Measurements from ENCODE around the gene SDK1.

SDK1 gene

DNA sequence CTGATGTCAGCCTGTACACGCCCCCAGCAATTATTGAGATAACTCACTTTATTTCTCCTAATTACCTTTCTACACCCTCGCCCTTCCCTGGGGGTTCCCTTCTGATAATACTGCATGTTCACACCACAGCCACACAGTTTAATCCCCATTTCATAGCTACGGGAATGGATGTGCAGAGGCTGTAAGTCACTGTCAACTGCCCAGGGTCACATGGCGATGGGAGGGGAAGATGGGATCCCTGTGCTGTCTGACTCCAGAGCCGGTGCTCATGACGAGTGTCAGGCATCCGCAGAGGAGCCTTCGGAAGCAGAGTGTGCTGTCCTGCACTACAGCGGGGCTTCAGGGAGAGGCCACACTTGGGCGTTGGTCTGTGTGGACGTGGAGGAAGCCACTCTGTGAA lies 688.7 kb downstream of the SDK1 start:
- no peak for TF ChIP-seq NFRKB (IDR thresholded peaks at IDR 0.05)
- TF ChIP-seq ARNT (IDR thresholded peaks at IDR 0.05), result no peak
- no peak for TF ChIP-seq CTBP1 (IDR thresholded peaks at IDR 0.05; ENCODE audit: borderline replicate concordance)
- TF ChIP-seq FOXK2 (IDR thresholded peaks at IDR 0.05), result no peak
- no peak for TF ChIP-seq FOXM1 (IDR thresholded peaks at IDR 0.05; ENCODE audit: borderline replicate concordance)
- no peak for TF ChIP-seq L3MBTL2 (conservative IDR thresholded peaks at IDR 0.05)
- no peak for TF ChIP-seq ZNF384 (IDR thresholded peaks at IDR 0.05)
- no peak for TF ChIP-seq SUZ12 (IDR thresholded peaks at IDR 0.05)
- TF ChIP-seq, protein P1, sequence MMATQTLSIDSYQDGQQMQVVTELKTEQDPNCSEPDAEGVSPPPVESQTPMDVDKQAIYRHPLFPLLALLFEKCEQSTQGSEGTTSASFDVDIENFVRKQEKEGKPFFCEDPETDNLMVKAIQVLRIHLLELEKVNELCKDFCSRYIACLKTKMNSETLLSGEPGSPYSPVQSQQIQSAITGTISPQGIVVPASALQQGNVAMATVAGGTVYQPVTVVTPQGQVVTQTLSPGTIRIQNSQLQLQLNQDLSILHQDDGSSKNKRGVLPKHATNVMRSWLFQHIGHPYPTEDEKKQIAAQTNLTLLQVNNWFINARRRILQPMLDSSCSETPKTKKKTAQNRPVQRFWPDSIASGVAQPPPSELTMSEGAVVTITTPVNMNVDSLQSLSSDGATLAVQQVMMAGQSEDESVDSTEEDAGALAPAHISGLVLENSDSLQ (IDR thresholded peaks at IDR 0.05), result no peak
- no peak for TF ChIP-seq SP1 (IDR thresholded peaks at IDR 0.05)
- no peak for TF ChIP-seq BHLHE40 (IDR thresholded peaks at IDR 0.05; ENCODE audit: borderline replicate concordance)
- no peak for TF ChIP-seq LEF1 (IDR thresholded peaks at IDR 0.05; ENCODE audit: borderline replicate concordance)
- no peak for TF ChIP-seq FOXA1 (IDR thresholded peaks at IDR 0.05)
- no peak for TF ChIP-seq ELF4 (IDR thresholded peaks at IDR 0.05)
- no peak for TF ChIP-seq HDGF (IDR thresholded peaks at IDR 0.05; ENCODE audit: borderline replicate concordance)
- no peak for TF ChIP-seq TARDBP (IDR thresholded peaks at IDR 0.05)
- DNase-seq (ENCODE audit: extremely low spot score), result no peak
- ChIA-PET CTCF (no interaction called here), POLR2A (no interaction called here)

- no peak for DNase-seq (ENCODE audit: extremely low spot score)
- ChIA-PET POLR2A (no interaction called here), CTCF (no interaction called here)
- no peak for TF ChIP-seq ELF4 (IDR thresholded peaks at IDR 0.05)
- TF ChIP-seq LEF1 (IDR thresholded peaks at IDR 0.05; ENCODE audit: borderline replicate concordance), result no peak
- TF ChIP-seq BHLHE40 (IDR thresholded peaks at IDR 0.05; ENCODE audit: borderline replicate concordance), result no peak
Observed at GRCh38 chr7:3991731-3992231, 690.7 kb downstream of the SDK1 start.

DNA sequence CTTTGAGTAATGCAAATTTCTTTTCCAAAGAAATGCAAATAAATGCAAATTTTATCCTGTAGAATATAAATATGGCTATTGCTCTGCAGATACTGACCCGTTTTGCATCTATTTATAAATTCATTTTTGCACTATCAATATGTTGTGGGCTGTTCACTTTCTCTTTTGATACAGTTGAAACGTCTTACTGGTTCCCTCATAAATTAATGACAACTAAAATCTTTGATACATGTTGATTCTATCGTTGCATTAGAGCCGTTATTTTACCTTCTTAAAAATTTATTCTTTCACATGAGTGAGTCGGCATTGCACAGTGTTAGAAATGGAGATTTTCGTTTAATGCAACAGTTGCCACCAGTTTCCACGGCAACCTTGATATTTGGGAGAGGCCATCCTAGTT lies 691.8 kb downstream of the SDK1 start:
- ChIA-PET CTCF (no interaction called here), POLR2A (no interaction called here)
- TF ChIP-seq TARDBP (IDR thresholded peaks at IDR 0.05) (no peak), ELF4 (IDR thresholded peaks at IDR 0.05) (no peak), ARNT (IDR thresholded peaks at IDR 0.05) (no peak), ZNF384 (IDR thresholded peaks at IDR 0.05) (no peak), SP1 (IDR thresholded peaks at IDR 0.05) (no peak), FOXA1 (IDR thresholded peaks at IDR 0.05) (no peak), SUZ12 (IDR thresholded peaks at IDR 0.05) (no peak), NFRKB (IDR thresholded peaks at IDR 0.05) (no peak), FOXM1 (IDR thresholded peaks at IDR 0.05; ENCODE audit: borderline replicate concordance) (no peak), HDGF (IDR thresholded peaks at IDR 0.05; ENCODE audit: borderline replicate concordance) (no peak), CTBP1 (IDR thresholded peaks at IDR 0.05; ENCODE audit: borderline replicate concordance) (no peak), BHLHE40 (IDR thresholded peaks at IDR 0.05; ENCODE audit: borderline replicate concordance) (no peak)
- TF ChIP-seq, protein P1 (IDR thresholded peaks at IDR 0.05), result no peak
- no peak for DNase-seq (ENCODE audit: extremely low spot score)

DNA sequence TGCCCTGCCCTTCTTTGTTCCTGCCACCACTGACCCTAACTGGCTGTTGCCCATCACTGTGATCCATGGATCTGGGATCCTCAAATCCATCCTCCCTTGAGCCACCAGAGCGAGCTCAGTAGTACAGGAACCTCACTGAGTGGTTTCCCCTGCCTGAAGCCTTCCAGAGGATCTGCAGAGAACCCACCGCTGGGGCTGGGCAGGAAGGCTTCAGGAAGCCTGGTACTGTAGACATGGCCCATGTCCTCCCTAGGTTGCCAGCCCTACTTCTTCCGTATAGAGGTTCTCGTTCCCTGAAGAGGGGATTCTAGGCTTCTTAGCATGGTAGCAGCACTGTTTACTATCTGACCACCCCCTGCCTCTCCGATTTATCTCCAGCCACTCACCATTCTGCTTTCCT lies 693.7 kb downstream of the SDK1 start:
- ChIA-PET CTCF (no interaction called here), POLR2A (no interaction called here)
- TF ChIP-seq HDGF (IDR thresholded peaks at IDR 0.05; ENCODE audit: borderline replicate concordance) (no peak), TARDBP (IDR thresholded peaks at IDR 0.05) (no peak), ARNT (IDR thresholded peaks at IDR 0.05) (no peak), LEF1 (IDR thresholded peaks at IDR 0.05; ENCODE audit: borderline replicate concordance) (no peak), BHLHE40 (IDR thresholded peaks at IDR 0.05; ENCODE audit: borderline replicate concordance) (no peak), SP1 (IDR thresholded peaks at IDR 0.05) (no peak), ZNF384 (IDR thresholded peaks at IDR 0.05) (no peak), L3MBTL2 (conservative IDR thresholded peaks at IDR 0.05) (no peak), SUZ12 (IDR thresholded peaks at IDR 0.05) (no peak), NFRKB (IDR thresholded peaks at IDR 0.05) (no peak), FOXK2 (IDR thresholded peaks at IDR 0.05) (no peak), FOXM1 (IDR thresholded peaks at IDR 0.05; ENCODE audit: borderline replicate concordance) (no peak), CTBP1 (IDR thresholded peaks at IDR 0.05; ENCODE audit: borderline replicate concordance) (no peak), ELF4 (IDR thresholded peaks at IDR 0.05) (no peak), FOXA1 (IDR thresholded peaks at IDR 0.05) (no peak)
- TF ChIP-seq, protein P1 (IDR thresholded peaks at IDR 0.05), result no peak
- no peak for DNase-seq (ENCODE audit: extremely low spot score)

DNA sequence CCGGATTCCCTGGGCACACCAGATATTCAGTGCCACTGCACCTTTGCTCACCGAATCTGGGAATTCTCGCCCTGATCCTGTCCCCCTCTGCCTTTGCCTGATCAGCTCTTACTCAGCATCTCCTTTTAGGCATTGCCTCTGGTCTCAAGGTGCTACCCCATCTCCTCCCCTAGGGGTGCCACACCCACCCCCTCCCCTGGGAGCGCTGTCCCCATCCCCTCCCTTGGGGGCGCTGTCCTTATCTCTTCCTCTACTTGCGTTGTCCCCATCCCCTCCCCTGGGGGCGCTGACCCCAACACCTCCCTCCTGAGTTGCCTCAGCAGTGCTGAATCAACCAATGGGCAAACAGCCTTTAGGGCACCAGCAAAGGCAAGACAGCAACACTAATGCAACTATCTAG lies 694.1 kb downstream of the SDK1 start:
- peak; percentile 25 for DNase-seq (ENCODE audit: extremely low spot score)
- no peak for TF ChIP-seq TARDBP (IDR thresholded peaks at IDR 0.05)
- no peak for TF ChIP-seq HDGF (IDR thresholded peaks at IDR 0.05; ENCODE audit: borderline replicate concordance)
- TF ChIP-seq FOXM1 (IDR thresholded peaks at IDR 0.05; ENCODE audit: borderline replicate concordance), result no peak
- no peak for TF ChIP-seq CTBP1 (IDR thresholded peaks at IDR 0.05; ENCODE audit: borderline replicate concordance)
- TF ChIP-seq LEF1 (IDR thresholded peaks at IDR 0.05; ENCODE audit: borderline replicate concordance), result no peak
- TF ChIP-seq, protein P1 (IDR thresholded peaks at IDR 0.05), result no peak
- no peak for TF ChIP-seq FOXK2 (IDR thresholded peaks at IDR 0.05)
- no peak for TF ChIP-seq SP1 (IDR thresholded peaks at IDR 0.05)
- TF ChIP-seq BHLHE40 (IDR thresholded peaks at IDR 0.05; ENCODE audit: borderline replicate concordance), result no peak
- no peak for TF ChIP-seq ELF4 (IDR thresholded peaks at IDR 0.05)
- TF ChIP-seq FOXA1 (IDR thresholded peaks at IDR 0.05), result no peak
- TF ChIP-seq L3MBTL2 (conservative IDR thresholded peaks at IDR 0.05), result no peak
- no peak for TF ChIP-seq ARNT (IDR thresholded peaks at IDR 0.05)
- TF ChIP-seq NFRKB (IDR thresholded peaks at IDR 0.05), result no peak
- TF ChIP-seq ZNF384 (IDR thresholded peaks at IDR 0.05), result no peak
- no peak for TF ChIP-seq SUZ12 (IDR thresholded peaks at IDR 0.05)
- ChIA-PET POLR2A (no interaction called here), CTCF (no interaction called here)
